Endothelial cell (in vitro differentiated cells): ENCODE results near the gene SMC3. TPM values are rescaled to one million over a fixed set of nuclear protein-coding genes. Genes with fewer than 3 reads are reported as not detected.

Source experiments
- DNase-seq: peaks from one replicate; pipeline ENCODE4 v3.0.0; 2021; ENCODE audit warnings: low spot score
- H3K27ac Mint-ChIP-seq: one replicate; pipeline ENCODE4 v1.8.0; 2021; ENCODE audit warnings: mixed read lengths, inconsistent platforms; ENCODE audit not compliant: unreplicated experiment
- H3K27me3 Mint-ChIP-seq: one replicate; pipeline ENCODE4 v1.8.0; 2021; ENCODE audit warnings: mild to moderate bottlenecking, moderate library complexity, mixed read lengths, inconsistent platforms; ENCODE audit not compliant: unreplicated experiment
- H3K36me3 Mint-ChIP-seq: one replicate; pipeline ENCODE4 v1.8.0; 2021; ENCODE audit warnings: mild to moderate bottlenecking, low read depth, mixed read lengths, inconsistent platforms; ENCODE audit not compliant: unreplicated experiment
- H3K4me1 Mint-ChIP-seq: one replicate; pipeline ENCODE4 v1.8.0; 2021; ENCODE audit warnings: mild to moderate bottlenecking, mixed read lengths, inconsistent platforms; ENCODE audit not compliant: unreplicated experiment
- H3K4me3 Mint-ChIP-seq: one replicate; pipeline ENCODE4 v1.8.0; 2021; ENCODE audit warnings: mild to moderate bottlenecking, mixed read lengths, inconsistent platforms; ENCODE audit not compliant: unreplicated experiment
- H3K9me3 Mint-ChIP-seq: one replicate; pipeline ENCODE4 v1.8.0; 2021; ENCODE audit warnings: mixed read lengths, inconsistent platforms; ENCODE audit not compliant: unreplicated experiment
- long read RNA-seq: library from polyadenylated mRNA; unstranded; transcript quantifications from one replicate; pipeline ENCODE4 v2.0.0, GENCODE V29; 2020; ENCODE audit not compliant: unreplicated experiment
- total RNA-seq: library from RNA; stranded (reverse); fragmentation: NEBNext Ultra II Directional; extraction: Animal tissue kit (Norgen Biotek cat#: 25700); gene quantifications from one replicate; pipeline ENCODE4 v1.2.1, GENCODE V29; 2021; ENCODE audit not compliant: unreplicated experiment
- TF ChIP-seq, protein P1 (sequence below): fragments of 200-600 bp; sonication (generic); IDR thresholded peaks from one replicate; pipeline ENCODE4 v1.5.0; 2021; ENCODE audit warnings: antibody characterized with exemption; ENCODE audit not compliant: unreplicated experiment

SMC3 gene
- 36.2 TPM for total RNA-seq
- long read RNA-seq, full-length matches to known transcripts: 1 of 28 reads
- long read RNA-seq, partial matches to known transcripts: 26 of 28 reads
- long read RNA-seq, other reads (novel, unspliced or antisense): 1 of 28 reads

DNA sequence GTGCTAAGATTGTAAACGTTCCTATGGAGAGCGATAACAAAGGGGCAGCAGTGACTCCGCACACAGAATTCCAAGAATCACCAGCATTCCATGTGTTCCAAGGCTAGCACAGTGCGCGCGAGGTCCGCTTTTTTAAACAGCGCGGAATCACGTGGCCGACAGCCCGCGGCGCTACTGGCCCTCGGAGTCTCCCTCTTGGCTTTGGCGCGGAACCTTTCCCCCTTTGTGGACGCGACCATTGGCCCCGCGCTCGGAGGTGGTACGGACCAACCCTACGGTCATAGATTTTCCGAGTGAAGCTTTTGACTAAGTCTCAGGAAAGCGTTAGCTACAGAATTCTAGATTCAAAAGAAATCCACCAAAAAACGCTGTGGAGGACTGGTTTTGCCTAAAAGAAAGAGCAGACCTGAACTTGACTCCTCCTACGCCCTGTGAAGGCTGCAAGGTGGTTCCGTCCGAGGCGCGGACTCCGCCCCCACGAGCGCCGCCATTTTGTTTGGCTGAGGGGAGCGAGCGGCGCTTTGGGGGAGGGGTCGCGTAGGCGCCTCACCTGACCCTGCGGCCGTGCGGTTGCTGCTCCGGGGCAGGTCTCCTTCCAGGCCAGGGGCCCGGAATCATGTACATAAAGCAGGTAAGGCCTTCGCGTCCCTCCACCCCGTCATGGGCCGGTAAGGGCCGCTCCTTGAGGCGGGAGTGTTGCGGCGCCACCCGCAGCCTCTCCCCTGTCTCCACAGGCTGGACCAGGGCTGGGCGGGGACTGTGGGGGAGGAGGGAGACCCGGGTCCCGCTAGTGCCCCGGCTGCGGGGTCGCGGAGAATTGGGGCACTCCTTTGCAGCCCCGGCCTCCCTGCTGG is at the start of gene SMC3:
TSS of gene SMC3 (plus strand) at position 495 of the 854 bp plus-strand sequence. CDS start at position 617, 122 bp downstream.
- Mint-ChIP-seq H3K27ac (peak within 1 kb of the TSS; percentile 98), H3K4me1 (peaks cover 11% of the 10 kb centered on the region), H3K27me3 (no peaks in the 10 kb centered on the region), H3K4me3 (peak within 1 kb of the TSS; percentile 95), H3K9me3 (no peaks in the 10 kb centered on the region), H3K36me3 (no peaks in the 10 kb centered on the region)
- TF ChIP-seq, protein P1, sequence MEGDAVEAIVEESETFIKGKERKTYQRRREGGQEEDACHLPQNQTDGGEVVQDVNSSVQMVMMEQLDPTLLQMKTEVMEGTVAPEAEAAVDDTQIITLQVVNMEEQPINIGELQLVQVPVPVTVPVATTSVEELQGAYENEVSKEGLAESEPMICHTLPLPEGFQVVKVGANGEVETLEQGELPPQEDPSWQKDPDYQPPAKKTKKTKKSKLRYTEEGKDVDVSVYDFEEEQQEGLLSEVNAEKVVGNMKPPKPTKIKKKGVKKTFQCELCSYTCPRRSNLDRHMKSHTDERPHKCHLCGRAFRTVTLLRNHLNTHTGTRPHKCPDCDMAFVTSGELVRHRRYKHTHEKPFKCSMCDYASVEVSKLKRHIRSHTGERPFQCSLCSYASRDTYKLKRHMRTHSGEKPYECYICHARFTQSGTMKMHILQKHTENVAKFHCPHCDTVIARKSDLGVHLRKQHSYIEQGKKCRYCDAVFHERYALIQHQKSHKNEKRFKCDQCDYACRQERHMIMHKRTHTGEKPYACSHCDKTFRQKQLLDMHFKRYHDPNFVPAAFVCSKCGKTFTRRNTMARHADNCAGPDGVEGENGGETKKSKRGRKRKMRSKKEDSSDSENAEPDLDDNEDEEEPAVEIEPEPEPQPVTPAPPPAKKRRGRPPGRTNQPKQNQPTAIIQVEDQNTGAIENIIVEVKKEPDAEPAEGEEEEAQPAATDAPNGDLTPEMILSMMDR: no peak
- DNase-seq: peak; percentile 90

DNA sequence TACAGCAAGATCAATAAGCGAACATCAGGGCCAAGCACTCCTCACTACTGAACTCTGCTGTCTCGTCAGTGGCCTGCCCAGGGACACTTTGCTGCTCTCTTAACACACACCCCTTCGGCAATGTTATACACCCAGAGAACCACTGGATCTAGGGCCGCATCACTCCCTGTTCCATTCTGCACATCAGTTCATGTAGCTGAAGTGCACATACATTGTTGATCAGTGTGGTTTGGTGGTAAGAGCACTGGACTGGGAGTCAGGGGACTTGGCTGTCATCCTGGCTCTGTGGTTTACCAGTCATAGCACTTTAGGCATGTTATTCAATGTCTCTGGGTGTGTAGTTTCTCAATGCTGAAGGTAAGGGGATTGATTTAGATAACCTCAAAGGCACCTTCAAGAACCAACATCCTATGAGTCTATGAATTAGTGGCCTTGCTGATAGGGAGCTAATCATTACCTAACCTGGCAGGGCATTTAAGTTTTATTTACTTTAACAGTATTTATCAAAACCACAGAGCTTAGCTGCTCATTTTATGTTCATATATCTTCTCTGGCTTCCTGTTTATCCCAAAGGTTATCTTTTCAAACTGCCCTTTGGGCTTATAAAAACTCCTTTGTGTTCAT is 45.0 kb upstream of the SMC3 start:
- no peak overlapping the region for H3K27ac Mint-ChIP-seq
- peaks cover 3% of the 10 kb centered on the region for H3K27me3 Mint-ChIP-seq
- H3K36me3 Mint-ChIP-seq: no peaks in the 10 kb centered on the region
- H3K4me3 Mint-ChIP-seq: no peak overlapping the region
- H3K9me3 Mint-ChIP-seq: no peaks in the 10 kb centered on the region
- peaks cover 30% of the 10 kb centered on the region for H3K4me1 Mint-ChIP-seq
- TF ChIP-seq, protein P1: no peak
- no peak for DNase-seq

DNA sequence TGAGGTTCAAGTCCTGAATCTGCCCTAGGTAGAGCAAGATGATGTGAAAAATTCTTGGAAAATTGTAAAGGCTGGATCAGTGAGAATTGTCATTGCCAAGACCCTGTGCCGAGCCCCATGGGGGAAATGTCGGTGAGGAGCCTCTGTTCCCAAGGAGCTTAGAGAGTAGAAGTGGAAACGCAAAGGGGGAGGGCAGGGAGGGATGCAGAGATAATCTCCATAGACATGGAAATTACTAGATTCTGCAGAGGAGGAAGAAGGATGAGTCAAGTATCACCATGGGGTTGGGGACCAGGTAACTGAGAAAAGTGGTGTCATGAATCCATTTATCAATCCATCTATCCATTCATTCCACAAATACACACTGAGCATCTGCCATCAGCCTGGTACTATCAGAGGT is 43.8 kb upstream of the SMC3 start:
- peaks cover 35% of the 10 kb centered on the region for H3K4me1 Mint-ChIP-seq
- TF ChIP-seq, protein P1: no peak
- H3K27me3 Mint-ChIP-seq: peaks cover 3% of the 10 kb centered on the region
- DNase-seq: no peak
- no peak overlapping the region for H3K27ac Mint-ChIP-seq
- no peak overlapping the region for H3K4me3 Mint-ChIP-seq
- H3K36me3 Mint-ChIP-seq: no peaks in the 10 kb centered on the region
- no peaks in the 10 kb centered on the region for H3K9me3 Mint-ChIP-seq

DNA sequence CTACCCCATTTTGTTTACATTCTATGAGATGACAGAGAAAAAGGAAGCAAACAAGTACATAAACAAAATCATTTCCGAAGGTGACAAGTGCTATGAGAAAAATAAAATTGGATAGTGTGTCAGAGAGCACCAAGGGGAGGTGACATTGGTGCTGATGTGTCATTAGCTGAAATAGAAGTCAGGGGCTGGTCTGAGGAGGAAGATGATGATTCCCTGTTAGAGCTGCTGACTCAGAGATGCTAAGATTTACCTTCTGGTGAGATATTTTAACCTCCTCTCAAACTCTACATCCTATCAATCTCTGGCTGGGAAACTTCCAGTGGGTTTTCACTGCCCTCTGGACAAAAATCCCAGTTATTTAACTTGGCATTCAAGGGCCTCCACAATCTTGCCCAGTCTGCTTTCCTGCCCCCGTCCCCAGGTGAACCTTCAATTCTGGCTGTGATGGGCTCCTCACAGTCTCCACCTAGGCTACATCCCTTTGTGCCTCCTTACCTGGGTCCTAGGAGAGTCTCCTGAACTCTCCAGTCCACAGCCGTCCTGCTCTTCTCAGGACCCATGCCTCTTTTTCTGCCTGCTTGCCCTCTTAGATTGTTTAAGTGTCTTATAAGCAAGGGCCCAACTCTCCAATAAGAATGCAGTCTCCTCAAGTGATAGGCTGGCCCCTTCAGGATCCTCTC is 43.2 kb upstream of the SMC3 start:
- Mint-ChIP-seq H3K36me3 (no peaks in the 10 kb centered on the region), H3K9me3 (no peaks in the 10 kb centered on the region), H3K27ac (no peak overlapping the region), H3K27me3 (peaks cover 3% of the 10 kb centered on the region), H3K4me1 (peaks cover 40% of the 10 kb centered on the region), H3K4me3 (peak overlapping the region; percentile 0)
- DNase-seq: no peak
- TF ChIP-seq, protein P1: no peak
